Spinal cord (tissue), 10 donors: Measurements from ENCODE around the gene MYOM1. TPM values are rescaled to one million over a fixed set of nuclear protein-coding genes. Genes with fewer than 3 reads are reported as not detected.

Source experiments
- DNase-seq, 6 donors: peaks; one replicate each; pipeline versions ENCODE4 v3.0.0 to v3.0.0-alpha.2; 2013 to 2015; ENCODE audit warnings: low spot score in 6 of 6, low read depth in 4 of 6
- H3K27ac ChIP-seq: one replicate; pipeline ENCODE4 v1.5.1; 2013; ENCODE audit warnings: low read depth, low read length, control low read depth
- H3K27me3 ChIP-seq: one replicate; pipeline ENCODE4 v1.6.1; 2013; ENCODE audit warnings: low read length; ENCODE audit not compliant: control insufficient read depth, insufficient read depth
- H3K36me3 ChIP-seq: one replicate; pipeline ENCODE4 v1.6.1; 2013; ENCODE audit warnings: low read length; ENCODE audit not compliant: control insufficient read depth, insufficient read depth
- H3K4me1 ChIP-seq: one replicate; pipeline ENCODE4 v1.6.1; 2013; ENCODE audit warnings: low read length; ENCODE audit not compliant: control insufficient read depth, insufficient read depth
- H3K4me3 ChIP-seq: one replicate; pipeline ENCODE4 v1.5.1; 2013; ENCODE audit warnings: low read depth, low read length, control low read depth
- H3K9me3 ChIP-seq: one replicate; pipeline ENCODE4 v1.6.1; 2013; ENCODE audit warnings: low read length; ENCODE audit not compliant: control insufficient read depth, insufficient read depth
- WGBS: methylation state at CpG from one replicate; pipeline ENCODE4 v1.1.5; 2013; ENCODE audit warnings: missing lambda C conversion rate; ENCODE audit not compliant: insufficient coverage; 5-methylcytosine and 5-hydroxymethylcytosine counted together
- polyA plus RNA-seq, 2 donors: library from polyadenylated mRNA; unstranded; fragments of 120-200 nt; gene quantifications; one replicate each; pipeline ENCODE4 v1.2.1, GENCODE V29; 2013; ENCODE audit not compliant: insufficient read length in 2 of 2
- total RNA-seq, 2 donors: library from RNA; depleted of rRNA in 1 of 2; stranded (reverse); fragments of 120-200 nt in 1 of 2; fragments of >200 nt in 1 of 2; gene quantifications; one replicate each; pipeline versions ENCODE4 v1.2.3 to v1.2.4, GENCODE V29; 2013 to 2014
- donor health status: healthy.

MYOM1 gene
- total and polyA plus RNA-seq, 4 donors, result 9.2 to 15.4 (median 9.7) TPM

- Histone ChIP-seq H3K27me3 (no peaks in the 10 kb centered on the region), H3K4me1 (peaks cover 20% of the 10 kb centered on the region), H3K36me3 (peaks cover 5% of the 10 kb centered on the region), H3K4me3 (no peak overlapping the region), H3K9me3 (no peaks in the 10 kb centered on the region), H3K27ac (no peak overlapping the region)
- no CpG with 5 or more reads among the region's 6 CpGs for WGBS
- no peak for DNase-seq
Observed at GRCh38 chr18:3250237-3251107, 30.7 kb upstream of the MYOM1 start.

- peak overlapping the region; percentile 92 for H3K4me3 ChIP-seq
- peaks cover 20% of the 10 kb centered on the region for H3K4me1 ChIP-seq
- peak overlapping the region; percentile 98 for H3K27ac ChIP-seq
- H3K27me3 ChIP-seq, result no peaks in the 10 kb centered on the region
- no peaks in the 10 kb centered on the region for H3K9me3 ChIP-seq
- WGBS, result 48% methylated on average over 2 of the region's 9 CpGs
- H3K36me3 ChIP-seq, result peaks cover 5% of the 10 kb centered on the region
- DNase-seq, result peak in 1 of 6 donors; percentile 29
Observed at GRCh38 chr18:3248658-3249359, 29.0 kb upstream of the MYOM1 start.

- Histone ChIP-seq H3K36me3 (peaks cover 2% of the 10 kb centered on the region), H3K27me3 (no peaks in the 10 kb centered on the region), H3K4me3 (peak overlapping the region; percentile 92), H3K9me3 (no peaks in the 10 kb centered on the region), H3K4me1 (peaks cover 20% of the 10 kb centered on the region), H3K27ac (peak overlapping the region; percentile 98)
- whole genome bisulfite sequencing, result 0% methylated on average over 18 of the region's 22 CpGs
- peak in 2 of 6 donors; percentile 59 to 62 for DNase-seq
Observed at GRCh38 chr18:3248062-3248657, 28.4 kb upstream of the MYOM1 start.

GRCh38 chr18:3247240-3248061 lies 27.7 kb upstream of the MYOM1 start, which contains the start of gene MYL12A:
TSS of gene MYL12A (plus strand) at chr18:3247801. CDS start at chr18:3253248, 5,447 bp downstream.
- Histone ChIP-seq H3K27ac (peak within 1 kb of the TSS; percentile 98), H3K36me3 (peaks cover 2% of the 10 kb centered on the region), H3K9me3 (no peaks in the 10 kb centered on the region), H3K4me3 (peak within 1 kb of the TSS; percentile 92), H3K4me1 (peaks cover 20% of the 10 kb centered on the region), H3K27me3 (no peaks in the 10 kb centered on the region)
- peak; percentile 87 to 98 (median 95) for DNase-seq
- under 1% methylated on average over 54 of the region's 65 CpGs for WGBS

GRCh38 chr18:3246635-3247239 lies 27.0 kb upstream of the MYOM1 start:
- Histone ChIP-seq H3K27me3 (no peaks in the 10 kb centered on the region), H3K27ac (peak overlapping the region; percentile 98), H3K4me3 (peak overlapping the region; percentile 92), H3K9me3 (no peaks in the 10 kb centered on the region), H3K4me1 (peaks cover 20% of the 10 kb centered on the region), H3K36me3 (peaks cover 2% of the 10 kb centered on the region)
- WGBS, result 40% methylated on average over 20 of the region's 23 CpGs
- no peak for DNase-seq

GRCh38 chr18:3245853-3246634 lies 26.3 kb upstream of the MYOM1 start:
- H3K36me3 ChIP-seq, result peaks cover 2% of the 10 kb centered on the region
- H3K27me3 ChIP-seq, result no peaks in the 10 kb centered on the region
- H3K4me1 ChIP-seq, result peaks cover 20% of the 10 kb centered on the region
- peak in 5 of 6 donors; percentile 63 to 95 (median 76) for DNase-seq
- H3K27ac ChIP-seq, result peak overlapping the region; percentile 98
- WGBS, result 23% methylated on average over 19 of the region's 29 CpGs
- H3K4me3 ChIP-seq, result peak overlapping the region; percentile 92
- H3K9me3 ChIP-seq, result peaks cover 3% of the 10 kb centered on the region

GRCh38 chr18:3245185-3245564 lies 25.4 kb upstream of the MYOM1 start:
- no CpG with 5 or more reads among the region's 1 CpG for WGBS
- peaks cover 3% of the 10 kb centered on the region for H3K9me3 ChIP-seq
- peak overlapping the region; percentile 98 for H3K27ac ChIP-seq
- H3K4me1 ChIP-seq, result peaks cover 20% of the 10 kb centered on the region
- no peak for DNase-seq
- peaks cover 2% of the 10 kb centered on the region for H3K36me3 ChIP-seq
- H3K4me3 ChIP-seq, result peak overlapping the region; percentile 92
- no peaks in the 10 kb centered on the region for H3K27me3 ChIP-seq

GRCh38 chr18:3238742-3239141 lies 19.0 kb upstream of the MYOM1 start:
- no peak overlapping the region for H3K27ac ChIP-seq
- H3K4me3 ChIP-seq, result no peak overlapping the region
- DNase-seq, result no peak
- H3K27me3 ChIP-seq, result no peaks in the 10 kb centered on the region
- H3K9me3 ChIP-seq, result peaks cover 3% of the 10 kb centered on the region
- H3K4me1 ChIP-seq, result no peaks in the 10 kb centered on the region
- 100% methylated on average over 1 of the region's 2 CpGs for WGBS
- H3K36me3 ChIP-seq, result no peaks in the 10 kb centered on the region
